OCI-LY7 (cell line): ENCODE data around the gene CTBP2. TPM values are rescaled to one million over a fixed set of nuclear protein-coding genes. Genes with fewer than 3 reads are reported as not detected.

Source experiments
- BruUV-seq: library from RNA; stranded (reverse); fragments of 400-500 nt; replicated peaks from 2 replicates; lab custom pipeline; 2021; lab: Mats Ljungman, UMichigan
- CTCF ChIA-PET: fragments of 300-600 bp; sonication (Branson Sonifier 250); formaldehyde crosslinking; loops from one replicate; lab custom pipeline; 2022; ENCODE audit warnings: antibody characterized with exemption; ENCODE audit not compliant: unreplicated experiment; lab: Charles Lee
- POLR2A ChIA-PET: fragments of 300-600 bp; sonication (Branson Sonifier 250); formaldehyde crosslinking; loops from one replicate; lab custom pipeline; 2022; ENCODE audit warnings: antibody characterized with exemption; lab: Charles Lee
- DNase-seq: peaks from one replicate; pipeline ENCODE4 v3.0.0-alpha.2; 2015; ENCODE audit warnings: low spot score
- H2AFZ ChIP-seq: fragments of 200-600 bp; sonication (generic), shearing (Covaris generic); 2 replicates; pipeline ENCODE4 v1.6.1; 2014; ENCODE audit warnings: mild to moderate bottlenecking, antibody characterized with exemption, low read length, moderate library complexity
- H3K27ac ChIP-seq: fragments of 200-600 bp; sonication (generic); 2 replicates; pipeline ENCODE4 v1.5.1; 2014; ENCODE audit warnings: mixed run types, low read depth, mild to moderate bottlenecking, moderate library complexity, low read length, inconsistent platforms; ENCODE audit not compliant: poor library complexity, severe bottlenecking
- H3K36me3 ChIP-seq: fragments of 200-600 bp; sonication (generic); 2 replicates; pipeline ENCODE4 v1.6.1; 2014; ENCODE audit warnings: mild to moderate bottlenecking, antibody characterized with exemption, low read length, moderate library complexity, mixed read lengths; ENCODE audit not compliant: insufficient read depth
- H3K4me1 ChIP-seq: fragments of 200-600 bp; sonication (generic); 2 replicates; pipeline ENCODE4 v1.5.1; 2014; ENCODE audit warnings: mild to moderate bottlenecking, low read length; ENCODE audit not compliant: insufficient read depth, poor library complexity, severe bottlenecking
- H3K4me2 ChIP-seq: fragments of 200-600 bp; sonication (generic); 2 replicates; pipeline ENCODE4 v1.6.1; 2014; ENCODE audit warnings: mild to moderate bottlenecking, low read length
- H3K4me3 ChIP-seq: fragments of 200-600 bp; sonication (generic); 2 replicates; pipeline ENCODE4 v1.5.1; 2014; ENCODE audit warnings: mild to moderate bottlenecking, low read depth, low read length; ENCODE audit not compliant: poor library complexity, severe bottlenecking
- H3K79me2 ChIP-seq: fragments of 200-600 bp; sonication (generic); 2 replicates; pipeline ENCODE4 v1.6.1; 2016; ENCODE audit warnings: low read depth, mild to moderate bottlenecking, low read length, moderate library complexity, mixed read lengths; ENCODE audit not compliant: insufficient read depth
- H3K9me2 ChIP-seq: fragments of 200-600 bp; sonication (generic); 2 replicates; pipeline ENCODE4 v1.6.1; 2016; ENCODE audit warnings: mild to moderate bottlenecking, low read length, mixed read lengths; ENCODE audit not compliant: insufficient read depth
- H3K9me3 ChIP-seq: fragments of 200-600 bp; sonication (generic); 2 replicates; pipeline ENCODE4 v1.6.1; 2014; ENCODE audit warnings: mild to moderate bottlenecking, mixed run types, low read length, mixed read lengths
- H4K20me1 ChIP-seq: fragments of 200-600 bp; sonication (generic); 2 replicates; pipeline ENCODE4 v1.6.1; 2014; ENCODE audit warnings: mild to moderate bottlenecking, antibody characterized with exemption, low read length, moderate library complexity, mixed read lengths; ENCODE audit not compliant: insufficient read depth
- CTCF ChIP-seq: fragments of 200-600 bp; sonication (generic); conservative IDR thresholded peaks from 2 replicates; pipeline ENCODE4 v1.5.1; 2014; ENCODE audit warnings: mild to moderate bottlenecking, antibody characterized with exemption, low read length, moderate library complexity, mixed read lengths
- EZH2phosphoT487 ChIP-seq: fragments of 200-600 bp; sonication (generic); IDR thresholded peaks from 2 replicates; pipeline ENCODE4 v1.6.1; 2018; ENCODE audit warnings: low read depth, borderline replicate concordance, mild to moderate bottlenecking, mixed run types, antibody characterized with exemption, low read length, moderate library complexity, mixed read lengths
- intact Hi-C: fragments of 100-400 bp; cut with micrococcal nuclease; formaldehyde crosslinking; loops from one replicate; pipeline ENCODE4 v1.10.0; 2022; ENCODE audit not compliant: unreplicated experiment
- total RNA-seq, 2 experiments: library from RNA; depleted of rRNA in 1 of 2; stranded (reverse); fragments of >200 nt in 1 of 2; shearing (Covaris generic) in 1 of 2; gene quantifications; 2 replicates each; pipeline ENCODE4 v1.2.3, GENCODE V29; 2014 to 2022

The CTBP2 gene
- total RNA-seq, 2 experiments from 2014 or later: not detected

GRCh38 chr10:125035136-125035535, 125.2 kb downstream of the CTBP2 start:
- no peaks in the 10 kb centered on the region for H3K9me2 ChIP-seq
- ChIA-PET CTCF (interaction anchor here (0.6 kb wide), 1 partner anchor 13 kb away, joined by 3 read pairs; no protein-coding TSS in a partner anchor), POLR2A (no interaction called here)
- no peaks in the 10 kb centered on the region for H3K9me3 ChIP-seq
- H4K20me1 ChIP-seq: no peaks in the 10 kb centered on the region
- no peak overlapping the region for H3K4me3 ChIP-seq
- BruUV-seq: no TSS peak
- H3K4me2 ChIP-seq: no peak overlapping the region
- no peak for DNase-seq
- TF ChIP-seq CTCF: no peak
- no peak for TF ChIP-seq EZH2phosphoT487
- no peaks in the 10 kb centered on the region for H3K36me3 ChIP-seq
- no peaks in the 10 kb centered on the region for H3K79me2 ChIP-seq
- H3K27ac ChIP-seq: no peak overlapping the region
- H3K4me1 ChIP-seq: no peaks in the 10 kb centered on the region
- intact Hi-C loops: no loop called here
- H2AFZ ChIP-seq: no peak overlapping the region

- H3K4me1 ChIP-seq: no peaks in the 10 kb centered on the region
- no peaks in the 10 kb centered on the region for H3K36me3 ChIP-seq
- H2AFZ ChIP-seq: no peak overlapping the region
- no peaks in the 10 kb centered on the region for H3K9me2 ChIP-seq
- DNase-seq: no peak
- no peak overlapping the region for H3K4me3 ChIP-seq
- H3K9me3 ChIP-seq: no peaks in the 10 kb centered on the region
- H3K4me2 ChIP-seq: no peak overlapping the region
- ChIA-PET CTCF (no interaction called here), POLR2A (no interaction called here)
- H3K79me2 ChIP-seq: no peaks in the 10 kb centered on the region
- intact Hi-C loops: no loop called here
- TF ChIP-seq CTCF (no peak), EZH2phosphoT487 (no peak)
- no TSS peak for BruUV-seq
- H4K20me1 ChIP-seq: no peaks in the 10 kb centered on the region
- no peak overlapping the region for H3K27ac ChIP-seq
Observed at GRCh38 chr10:125034675-125035074, 125.7 kb downstream of the CTBP2 start.

- BruUV-seq: no TSS peak
- CTCF ChIA-PET: no interaction called here
- no peak overlapping the region for H2AFZ ChIP-seq
- no peak overlapping the region for H3K4me2 ChIP-seq
- no peaks in the 10 kb centered on the region for H3K79me2 ChIP-seq
- no peak for DNase-seq
- intact Hi-C loops: no loop called here
- H3K4me3 ChIP-seq: no peak overlapping the region
- TF ChIP-seq CTCF (no peak), EZH2phosphoT487 (no peak)
- no peaks in the 10 kb centered on the region for H3K4me1 ChIP-seq
- H3K27ac ChIP-seq: no peak overlapping the region
- H3K36me3 ChIP-seq: no peaks in the 10 kb centered on the region
- POLR2A ChIA-PET: no interaction called here
- no peaks in the 10 kb centered on the region for H3K9me3 ChIP-seq
- H4K20me1 ChIP-seq: no peaks in the 10 kb centered on the region
- no peaks in the 10 kb centered on the region for H3K9me2 ChIP-seq
Observed at GRCh38 chr10:125033146-125033924, 127.0 kb downstream of the CTBP2 start.
